ENCODE measurements around the gene CD48. TPM values are rescaled to one million over a fixed set of nuclear protein-coding genes. Genes with fewer than 3 reads are reported as not detected.
"Not testable (repeated sequence)": the region's sequence is repeated elsewhere in the genome, so short reads cannot be mapped to it uniquely, and the experiment has no call there.

The CD48 gene
- total RNA-seq, 1 experiment from 2014 or later = 0.20 TPM

DNA sequence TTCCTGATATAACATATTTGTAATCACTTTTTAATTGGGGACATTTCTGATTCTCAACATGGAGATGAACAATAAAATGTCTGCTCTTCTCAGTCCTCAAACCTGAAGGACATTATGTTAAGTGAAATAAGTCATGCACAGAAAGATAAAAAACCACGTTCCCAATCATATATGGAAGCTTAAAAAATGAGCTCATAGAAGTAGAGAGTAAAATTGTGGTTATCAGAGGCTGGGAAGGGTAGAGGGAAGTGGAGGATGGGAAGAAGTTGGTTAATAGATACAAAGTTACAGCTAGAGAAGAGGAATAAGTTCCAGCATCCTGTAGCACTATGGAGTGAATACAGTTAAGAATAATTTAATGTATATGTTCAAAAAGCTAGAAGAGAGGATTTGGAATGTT lies 1.5 kb upstream of the CD48 start:
- Histone ChIP-seq H3K36me3 (ENCODE audit: control insufficient read depth in 1 of 2, insufficient read depth in 2 of 2, low read length in 2 of 2) (no peaks in the 10 kb centered on the region), H3K9me3 (ENCODE audit: control insufficient read depth in 1 of 2, insufficient read depth in 1 of 2, low read depth in 1 of 2, low read length in 2 of 2) (no peaks in the 10 kb centered on the region), H2AFZ (ENCODE audit: low read depth, low read length, poor library complexity, severe bottlenecking) (no peak overlapping the region), H3K4me1 (ENCODE audit: control insufficient read depth in 1 of 2, insufficient read depth in 2 of 2, low read length in 2 of 2) (no peaks in the 10 kb centered on the region), H3K27me3 (ENCODE audit: insufficient read depth, low read length) (no peaks in the 10 kb centered on the region; the same call in 1 of the 2 replicates), H3K4me2 (ENCODE audit: low read length) (no peak overlapping the region), H3K79me2 (ENCODE audit: insufficient read depth, low read length) (no peaks in the 10 kb centered on the region), H4K20me1 (ENCODE audit: insufficient read depth) (no peaks in the 10 kb centered on the region), H3K27ac (ENCODE audit: low read depth, low read length) (no peak overlapping the region), H3K9ac (ENCODE audit: low read length) (no peak overlapping the region), H3K4me3 (replicated peaks in 1 of 2; ENCODE audit: low read depth in 1 of 2, low read length in 2 of 2) (no peak overlapping the region), H3K9me2 (ENCODE audit: insufficient read depth) (no peaks in the 10 kb centered on the region)
- ChIA-PET RAD21 (ENCODE audit: low non-redundant PET in 1 of 2, low total read pairs in 2 of 2, uncharacterized antibody in 2 of 2, unreplicated experiment in 2 of 2) (no interaction called here), CTCF (no interaction called here), POLR2A (no interaction called here)
- DNase-seq (ENCODE audit: low read depth, low spot score) (no peak), ATAC-seq (no peak)
- intact Hi-C loops (cut with micrococcal nuclease) = no loop called here
- no TSS peak for BruUV-seq (replicated peaks)
- TF ChIP-seq ZFX (IDR thresholded peaks at IDR 0.05) (no peak), SIN3A (IDR thresholded peaks at IDR 0.05; ENCODE audit: low read depth) (no peak), JUND (IDR thresholded peaks at IDR 0.05) (no peak), SRF (IDR thresholded peaks at IDR 0.05; ENCODE audit: low read depth) (no peak), YY1 (IDR thresholded peaks at IDR 0.05; ENCODE audit: extremely low read depth, insufficient replicate concordance, low read depth, low read length) (no peak), ELF1 (IDR thresholded peaks at IDR 0.05; ENCODE audit: borderline replicate concordance, low read depth) (no peak), EGR1 (IDR thresholded peaks at IDR 0.05; ENCODE audit: low read depth) (no peak)
- TF ChIP-seq, protein P1, sequence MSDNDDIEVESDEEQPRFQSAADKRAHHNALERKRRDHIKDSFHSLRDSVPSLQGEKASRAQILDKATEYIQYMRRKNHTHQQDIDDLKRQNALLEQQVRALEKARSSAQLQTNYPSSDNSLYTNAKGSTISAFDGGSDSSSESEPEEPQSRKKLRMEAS (IDR thresholded peaks at IDR 0.05) = no peak

DNA sequence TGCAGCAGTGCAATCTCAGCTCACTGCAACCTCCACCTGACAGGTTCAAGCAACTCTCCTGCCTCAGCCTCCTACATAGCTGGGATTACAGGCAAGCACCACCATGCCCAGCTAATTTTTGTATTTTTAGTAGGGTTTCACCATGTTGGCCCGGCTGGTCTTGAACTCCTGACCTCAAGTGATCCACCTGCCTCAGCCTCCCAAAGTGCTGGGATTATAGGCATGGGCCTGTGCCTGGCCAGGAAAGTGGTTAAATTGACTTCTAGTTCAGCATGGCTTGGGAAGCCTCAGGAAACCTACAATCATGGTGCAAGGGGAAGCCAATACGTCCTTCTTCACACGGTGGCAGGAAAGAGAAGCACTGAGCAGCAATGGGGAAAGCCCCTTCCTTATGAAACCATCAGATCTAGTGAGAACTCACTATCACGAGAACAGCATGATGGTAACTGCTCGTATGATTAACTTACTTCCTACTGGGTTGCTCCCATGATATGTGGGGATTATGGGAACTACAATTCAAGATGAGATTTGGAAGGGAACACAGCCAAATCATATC lies 981 bp upstream of the CD48 start:
- ATAC-seq; H3K4me3 ChIP-seq (replicated peaks in 1 of 2; ENCODE audit: low read depth in 1 of 2, low read length in 2 of 2); H2AFZ ChIP-seq (ENCODE audit: low read depth, low read length, poor library complexity, severe bottlenecking); H3K9me2 ChIP-seq (ENCODE audit: insufficient read depth); BruUV-seq (replicated peaks); H3K27me3 ChIP-seq (ENCODE audit: insufficient read depth, low read length); H3K4me2 ChIP-seq (ENCODE audit: low read length); H3K4me1 ChIP-seq (ENCODE audit: control insufficient read depth in 1 of 2, insufficient read depth in 2 of 2, low read length in 2 of 2); DNase-seq (ENCODE audit: low read depth, low spot score); RAD21 ChIA-PET (ENCODE audit: low non-redundant PET in 1 of 2, low total read pairs in 2 of 2, uncharacterized antibody in 2 of 2, unreplicated experiment in 2 of 2); H3K9me3 ChIP-seq (ENCODE audit: control insufficient read depth in 1 of 2, insufficient read depth in 1 of 2, low read depth in 1 of 2, low read length in 2 of 2); H3K36me3 ChIP-seq (ENCODE audit: control insufficient read depth in 1 of 2, insufficient read depth in 2 of 2, low read length in 2 of 2); H3K27ac ChIP-seq (ENCODE audit: low read depth, low read length); intact Hi-C loops (cut with micrococcal nuclease); H3K9ac ChIP-seq (ENCODE audit: low read length); CTCF ChIA-PET; POLR2A ChIA-PET; H3K79me2 ChIP-seq (ENCODE audit: insufficient read depth, low read length); H4K20me1 ChIP-seq (ENCODE audit: insufficient read depth): not testable (repeated sequence)
